Measurements from ENCODE around the gene PANX1.

DNA sequence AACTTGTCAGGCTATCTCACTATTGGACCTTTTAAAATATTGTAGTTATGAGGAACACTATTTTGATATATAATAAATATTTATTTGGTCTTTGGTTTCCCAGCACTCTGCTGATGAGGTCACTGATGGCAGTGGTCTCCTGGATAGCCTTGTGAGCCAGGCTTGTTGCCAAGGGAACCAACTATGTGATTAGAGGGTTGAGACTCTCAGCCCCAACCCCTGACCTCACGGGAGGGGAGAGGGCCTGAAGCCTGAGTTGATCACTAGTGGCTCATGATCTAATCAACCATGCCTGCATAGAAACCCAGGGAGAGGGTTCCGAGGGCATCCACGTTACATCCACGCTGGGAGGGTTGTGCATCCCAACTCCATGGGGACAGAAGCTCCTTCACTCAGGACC lies 10.8 kb downstream of the PANX1 start:
- TF ChIP-seq ZBTB33 (IDR thresholded peaks at IDR 0.05; ENCODE audit: borderline replicate concordance, low read depth) (no peak), CTCF (IDR thresholded peaks at IDR 0.05) (no peak), NFIC (IDR thresholded peaks at IDR 0.05; ENCODE audit: borderline replicate concordance) (no peak), EP300 (IDR thresholded peaks at IDR 0.05; ENCODE audit: borderline replicate concordance in 1 of 2, low read depth in 1 of 2, low read length in 1 of 2) (no peak), RXRA (IDR thresholded peaks at IDR 0.05; ENCODE audit: borderline replicate concordance, low read depth) (no peak), JUND (IDR thresholded peaks at IDR 0.05) (no peak), MXI1 (IDR thresholded peaks at IDR 0.05; ENCODE audit: low read depth, low read length) (no peak), FOSL2 (IDR thresholded peaks at IDR 0.05; ENCODE audit: borderline replicate concordance, low read depth) (no peak)
- TF ChIP-seq, protein P1, sequence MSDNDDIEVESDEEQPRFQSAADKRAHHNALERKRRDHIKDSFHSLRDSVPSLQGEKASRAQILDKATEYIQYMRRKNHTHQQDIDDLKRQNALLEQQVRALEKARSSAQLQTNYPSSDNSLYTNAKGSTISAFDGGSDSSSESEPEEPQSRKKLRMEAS (IDR thresholded peaks at IDR 0.05; ENCODE audit: low read depth): no peak
- TF ChIP-seq, protein P2, sequence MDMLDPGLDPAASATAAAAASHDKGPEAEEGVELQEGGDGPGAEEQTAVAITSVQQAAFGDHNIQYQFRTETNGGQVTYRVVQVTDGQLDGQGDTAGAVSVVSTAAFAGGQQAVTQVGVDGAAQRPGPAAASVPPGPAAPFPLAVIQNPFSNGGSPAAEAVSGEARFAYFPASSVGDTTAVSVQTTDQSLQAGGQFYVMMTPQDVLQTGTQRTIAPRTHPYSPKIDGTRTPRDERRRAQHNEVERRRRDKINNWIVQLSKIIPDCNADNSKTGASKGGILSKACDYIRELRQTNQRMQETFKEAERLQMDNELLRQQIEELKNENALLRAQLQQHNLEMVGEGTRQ (IDR thresholded peaks at IDR 0.05; ENCODE audit: borderline replicate concordance, low read depth, low read length): no peak
